Esophagus squamous epithelium (tissue), 5 donors: ENCODE data around the gene SMYD3. TPM values are rescaled to one million over a fixed set of nuclear protein-coding genes. Genes with fewer than 3 reads are reported as not detected.

Source experiments
- DNase-seq: peaks from one replicate; lab custom pipeline; 2025; lab: John Stamatoyannopoulos, UW
- H3K27ac ChIP-seq, 4 donors: fragments of 200-600 bp; sonication (generic); one replicate each; pipeline ENCODE4 v1.5.1; 2016 to 2019; ENCODE audit warnings: mild to moderate bottlenecking in 1 of 4
- H3K27me3 ChIP-seq, 4 donors: fragments of 200-600 bp; sonication (generic); 1 replicate in 3 of 4; 2 replicates in 1 of 4; pipeline versions ENCODE4 v1.5.1 to v1.6.0; 2017 to 2021; ENCODE audit warnings: antibody characterized with exemption in 1 of 4
- H3K36me3 ChIP-seq, 3 donors: fragments of 200-600 bp; sonication (generic); one replicate each; pipeline ENCODE4 v1.5.1; 2016 to 2019
- H3K4me1 ChIP-seq, 3 donors: fragments of 200-600 bp; sonication (generic); one replicate each; pipeline ENCODE4 v1.5.1; 2017 to 2019
- H3K4me3 ChIP-seq, 4 donors: fragments of 200-600 bp; sonication (generic); 1 replicate in 3 of 4; 2 replicates in 1 of 4; pipeline ENCODE4 v1.5.1; 2016 to 2019; ENCODE audit warnings: mild to moderate bottlenecking in 2 of 4, moderate library complexity in 1 of 4
- H3K9me3 ChIP-seq, 3 donors: fragments of 200-600 bp; sonication (generic); one replicate each; pipeline ENCODE4 v1.5.1; 2016 to 2019
- CTCF ChIP-seq, 6 experiments: fragments of 450-650 bp in 4 of 6; fragments of 200-600 bp in 2 of 6; sonication (generic) in 2 of 6; IDR thresholded peaks; one replicate each; pipeline ENCODE4 v1.5.1; 2016 to 2019; ENCODE audit warnings: antibody characterized with exemption in 6 of 6, mild to moderate bottlenecking in 4 of 6, moderate library complexity in 4 of 6
- POLR2A ChIP-seq, 4 donors: fragments of 450-650 bp; IDR thresholded peaks; one replicate each; pipeline ENCODE4 v1.6.1; 2017; ENCODE audit warnings: antibody characterized with exemption in 4 of 4, mild to moderate bottlenecking in 4 of 4, moderate library complexity in 3 of 4
- WGBS, 2 donors: methylation state at CpG; one replicate each; pipeline ENCODE4 v1.1.5; 2018; 5-methylcytosine and 5-hydroxymethylcytosine counted together
- intact Hi-C: fragments of 100-400 bp; cut with DNase I; formaldehyde crosslinking; loops from one replicate; pipeline ENCODE4 v1.15.0; 2022
- total RNA-seq, 4 donors: library from RNA; depleted of rRNA; stranded (reverse); fragments of >200 nt; gene quantifications; one replicate each; pipeline ENCODE4 v1.1.0, GENCODE V29; 2016
- donor health status: DM: yes; HTN: yes; CAD: no.

SMYD3 gene
- total RNA-seq, 4 donors from 2014 or later = 8.4 to 15.8 (median 11.5) TPM

- no peaks in the 10 kb centered on the region for H3K27me3 ChIP-seq
- WGBS, 2 donors = 73 to 90% methylated on average over 1 of the region's 1 CpG
Measured at GRCh38 chr1:246134789-246135188, 372.3 kb downstream of the SMYD3 start.

GRCh38 chr1:246131095-246131494, 376.0 kb downstream of the SMYD3 start:
- no peak for TF ChIP-seq CTCF (IDR thresholded peaks at IDR 0.05)
- TF ChIP-seq POLR2A (IDR thresholded peaks at IDR 0.05) = no peak

More at GRCh38 chr1:246134789-246135188, 372.3 kb downstream of the SMYD3 start:
- TF ChIP-seq CTCF (IDR thresholded peaks at IDR 0.05) (no peak), POLR2A (IDR thresholded peaks at IDR 0.05) (no peak)
- intact Hi-C loops = no loop called here
- no peak overlapping the region for H3K27ac ChIP-seq
- H3K36me3 ChIP-seq = no peaks in the 10 kb centered on the region
- H3K4me1 ChIP-seq = peaks cover 0 to 4% (median 0%) of the 10 kb centered on the region in 3 donors
- no peak overlapping the region for H3K4me3 ChIP-seq
- no peaks in the 10 kb centered on the region for H3K9me3 ChIP-seq
- DNase-seq = no peak

GRCh38 chr1:246128494-246129069, 378.5 kb downstream of the SMYD3 start:
- no peaks in the 10 kb centered on the region for H3K36me3 ChIP-seq
- no peaks in the 10 kb centered on the region for H3K9me3 ChIP-seq
- no peak overlapping the region for H3K27ac ChIP-seq
- no peak for TF ChIP-seq POLR2A (IDR thresholded peaks at IDR 0.05)
- TF ChIP-seq CTCF (IDR thresholded peaks at IDR 0.05) = no peak
- 94% methylated on average over 9 of the region's 9 CpGs for WGBS, 2 donors
- no peak overlapping the region for H3K4me3 ChIP-seq
- DNase-seq = no peak
- no peaks in the 10 kb centered on the region for H3K4me1 ChIP-seq
- H3K27me3 ChIP-seq = no peaks in the 10 kb centered on the region
- intact Hi-C loops = no loop called here

More at GRCh38 chr1:246131095-246131494, 376.0 kb downstream of the SMYD3 start:
- DNase-seq = no peak
- Histone ChIP-seq H3K4me1 (no peaks in the 10 kb centered on the region), H3K4me3 (no peak overlapping the region), H3K27ac (no peak overlapping the region), H3K9me3 (no peaks in the 10 kb centered on the region), H3K27me3 (no peaks in the 10 kb centered on the region), H3K36me3 (no peaks in the 10 kb centered on the region)
- intact Hi-C loops = no loop called here
- WGBS, 2 donors = 62 to 83% methylated on average over 1 of the region's 1 CpG

DNA sequence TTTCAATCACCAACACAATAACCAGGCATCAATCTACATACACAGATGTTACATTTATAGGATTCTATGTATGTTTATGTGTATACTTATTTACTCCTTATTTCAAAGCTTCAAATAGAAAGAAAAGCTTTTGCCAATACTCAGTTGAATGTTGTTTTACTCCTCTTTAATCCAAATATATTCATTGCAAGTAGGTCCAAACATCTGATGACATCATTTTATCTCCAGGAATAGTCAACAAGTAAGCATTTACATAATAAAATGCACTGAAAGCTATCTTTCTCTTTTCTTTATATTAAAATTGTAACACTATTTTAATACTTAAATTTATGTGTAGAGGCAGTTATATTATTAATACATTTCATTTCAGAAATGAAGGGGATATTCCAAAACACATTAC, 380.5 kb downstream of the SMYD3 start:
- DNase-seq = no peak
- H3K4me1 ChIP-seq = no peaks in the 10 kb centered on the region
- H3K27ac ChIP-seq = no peak overlapping the region
- H3K9me3 ChIP-seq = no peaks in the 10 kb centered on the region
- H3K36me3 ChIP-seq = no peaks in the 10 kb centered on the region
- no peak for TF ChIP-seq POLR2A (IDR thresholded peaks at IDR 0.05)
- TF ChIP-seq CTCF (IDR thresholded peaks at IDR 0.05) = no peak
- no peak overlapping the region for H3K4me3 ChIP-seq
- intact Hi-C loops = no loop called here
- no peaks in the 10 kb centered on the region for H3K27me3 ChIP-seq

GRCh38 chr1:246122071-246122470, 385.0 kb downstream of the SMYD3 start:
- Histone ChIP-seq H3K9me3 (no peaks in the 10 kb centered on the region), H3K4me3 (no peak overlapping the region), H3K27ac (no peak overlapping the region), H3K27me3 (no peaks in the 10 kb centered on the region), H3K36me3 (no peaks in the 10 kb centered on the region), H3K4me1 (peaks cover 0 to 4% (median 0%) of the 10 kb centered on the region in 3 donors)
- no peak for TF ChIP-seq CTCF (IDR thresholded peaks at IDR 0.05)
- TF ChIP-seq POLR2A (IDR thresholded peaks at IDR 0.05) = no peak
- WGBS, 2 donors = 93 to 97% methylated on average over 3 of the region's 3 CpGs
- DNase-seq = no peak
- intact Hi-C loops = no loop called here
